RWPE1 (cell line): ENCODE measurements around the gene GABPB1.
"Not testable (repeated sequence)": the region's sequence is repeated elsewhere in the genome, so short reads cannot be mapped to it uniquely, and the experiment has no call there.

Source experiments
- CTCF ChIA-PET: fragments of 350-600 bp; sonication (Branson Sonifier 250); formaldehyde crosslinking; extraction: SDS; loops from one replicate; lab custom pipeline; 2021; lab: Yijun Ruan, JAX
- POLR2A ChIA-PET: fragments of 400-600 bp; formaldehyde crosslinking; extraction: SDS; loops from one replicate; lab custom pipeline; 2020; ENCODE audit warnings: antibody characterized with exemption; ENCODE audit not compliant: low non-redundant PET; lab: Yijun Ruan, JAX
- DNase-seq: peaks from one replicate; pipeline ENCODE4 v3.0.0; 2012; ENCODE audit warnings: low spot score
- H3K27ac ChIP-seq: fragments of 450-650 bp; 2 replicates; pipeline ENCODE4 v1.5.1; 2017
- CTCF ChIP-seq: fragments of 450-650 bp; conservative IDR thresholded peaks from 2 replicates; pipeline ENCODE4 v1.5.1; 2017; ENCODE audit warnings: low read depth, mild to moderate bottlenecking

Gene GABPB1

GRCh38 chr15:50378776-50379175 lies 23.8 kb upstream of the GABPB1 start:
- no peak overlapping the region for H3K27ac ChIP-seq
- TF ChIP-seq CTCF: no peak
- POLR2A ChIA-PET: interaction anchor here (0.7 kb wide), 1 partner anchor 12 kb away, joined by 3 read pairs; no protein-coding TSS in a partner anchor
- DNase-seq: no peak
- CTCF ChIA-PET: interaction anchor here (0.6 kb wide), 1 partner anchor 507 kb away, joined by 3 read pairs; no protein-coding TSS in a partner anchor

- no peak for DNase-seq
- ChIA-PET POLR2A (no interaction called here), CTCF (no interaction called here)
- no peak for TF ChIP-seq CTCF
- no peak overlapping the region for H3K27ac ChIP-seq
These were observed 23.1 kb upstream of the GABPB1 start for GRCh38 chr15:50377867-50378751.

- 0 out of 2 replicates have a peak overlapping the region, but pooled peaks have one; percentile 10 for H3K27ac ChIP-seq
- CTCF ChIA-PET, POLR2A ChIA-PET, DNase-seq: not testable (repeated sequence)
These were observed 14.6 kb upstream of the GABPB1 start for GRCh38 chr15:50369564-50369963.

GRCh38 chr15:50365971-50366370 lies 11.0 kb upstream of the GABPB1 start:
- DNase-seq: no peak
- ChIA-PET CTCF (no interaction called here), POLR2A (no interaction called here)
- TF ChIP-seq CTCF: no peak
- H3K27ac ChIP-seq: no peak overlapping the region

DNA sequence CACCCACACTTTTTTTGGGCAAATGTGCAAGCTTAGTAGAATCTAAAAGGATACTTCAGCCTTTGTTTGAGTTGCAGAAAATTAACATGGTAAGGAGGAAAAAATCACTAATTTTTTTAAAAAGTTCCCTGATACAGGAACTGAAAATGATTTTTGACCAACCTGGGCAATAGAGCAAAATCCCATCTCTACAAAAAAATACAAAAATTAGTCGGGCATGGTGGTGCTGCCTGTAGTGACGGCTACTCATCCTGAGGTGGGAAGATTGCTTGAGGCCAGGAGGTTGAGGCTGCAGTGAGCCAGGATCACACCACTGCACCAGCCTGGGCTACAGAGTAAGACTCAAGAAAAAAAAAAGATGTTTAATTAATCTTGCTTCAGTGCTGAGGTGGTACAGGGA lies 10.6 kb upstream of the GABPB1 start:
- ChIA-PET CTCF (no interaction called here), POLR2A (no interaction called here)
- TF ChIP-seq CTCF: no peak
- DNase-seq: no peak
- no peak overlapping the region for H3K27ac ChIP-seq

DNA sequence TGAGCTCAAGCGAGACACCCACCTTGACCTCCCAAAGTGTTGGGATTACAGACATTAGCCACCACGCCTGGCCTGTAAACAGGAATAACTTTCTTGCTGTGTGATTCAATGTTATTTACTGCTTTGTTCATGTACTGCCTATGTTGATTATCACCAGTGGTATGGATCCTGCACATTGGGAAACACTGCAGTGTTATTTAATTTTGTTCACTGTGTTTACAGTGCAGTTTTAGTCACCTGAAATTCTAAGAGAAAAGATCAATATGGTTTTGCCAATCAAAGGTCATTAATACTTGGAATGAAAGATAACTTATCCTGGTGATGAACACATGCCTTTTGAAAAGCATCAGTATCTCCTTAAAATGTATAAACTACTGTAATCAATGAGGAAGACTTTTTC lies 8.6 kb upstream of the GABPB1 start:
- ChIA-PET CTCF (no interaction called here), POLR2A (interaction anchor here (0.7 kb wide), 1 partner anchor 159 kb away, joined by 10 read pairs; no protein-coding TSS in a partner anchor)
- DNase-seq: no peak
- no peak overlapping the region for H3K27ac ChIP-seq
- no peak for TF ChIP-seq CTCF

- POLR2A ChIA-PET: no interaction called here
- DNase-seq: no peak
- no peak overlapping the region for H3K27ac ChIP-seq
- TF ChIP-seq CTCF: no peak
- CTCF ChIA-PET: interaction anchor here (0.9 kb wide), 1 partner anchor 10 kb away, joined by 3 read pairs; no protein-coding TSS in a partner anchor
These were observed 6.8 kb upstream of the GABPB1 start for GRCh38 chr15:50361756-50362155.
